Stimulated activated CD4-positive, alpha-beta T cell treated with anti-CD3 and anti-CD28 coated beads, Interleukin-15, amount 100 ng/mL, for 48 hours (primary cell): Measurements from ENCODE around the gene GPR12.
"Not testable (repeated sequence)": the region's sequence is repeated elsewhere in the genome, so short reads cannot be mapped to it uniquely, and the experiment has no call there.

Experiments
- DNase-seq, 2 donors: peaks; one replicate each; pipeline ENCODE4 v3.0.0-alpha.2; 2020; ENCODE audit warnings: low read depth in 2 of 2

The GPR12 gene

DNA sequence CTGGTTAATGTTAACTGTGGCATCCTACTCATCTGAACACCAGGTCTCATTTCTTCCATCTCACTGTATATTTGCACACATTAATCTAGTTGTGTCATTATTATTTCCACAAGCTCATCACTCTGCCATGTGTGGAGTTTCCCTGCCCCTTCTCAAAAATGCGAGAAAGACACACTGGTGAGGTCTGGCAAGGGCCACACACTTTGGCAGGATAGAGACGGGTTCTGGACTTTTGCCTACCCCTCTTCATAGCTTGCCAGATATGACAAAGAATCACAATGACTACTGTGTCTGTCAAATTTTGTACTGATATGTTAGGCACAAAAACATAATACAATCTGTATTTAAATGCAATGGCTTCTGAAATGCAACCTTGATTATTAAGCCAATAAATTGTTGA lies 12.9 kb downstream of the GPR12 start:
- no peak for DNase-seq

DNA sequence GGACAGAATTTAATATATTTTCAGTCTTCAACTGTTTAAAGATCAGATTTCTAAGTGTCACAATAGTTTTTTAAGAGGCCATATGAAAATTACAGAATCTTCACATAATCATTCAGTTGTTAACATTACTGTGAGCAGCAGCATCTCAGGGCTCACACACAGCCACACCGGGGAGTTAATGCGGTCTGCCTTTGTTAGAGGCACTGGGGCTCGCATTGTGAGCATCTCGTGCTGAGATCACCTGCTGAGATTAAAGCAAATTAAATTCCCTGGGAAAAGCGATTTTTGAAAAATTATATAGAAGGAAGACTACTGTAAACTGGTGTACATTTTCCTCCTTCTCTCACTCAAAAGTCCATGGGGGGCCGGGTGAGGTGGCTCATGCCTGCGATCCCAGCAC lies 16.6 kb downstream of the GPR12 start:
- no peak for DNase-seq

GRCh38 chr13:26742691-26743358 lies 17.8 kb downstream of the GPR12 start:
- no peak for DNase-seq

- no peak for DNase-seq
These were observed 24.9 kb downstream of the GPR12 start for GRCh38 chr13:26735677-26736076.

DNA sequence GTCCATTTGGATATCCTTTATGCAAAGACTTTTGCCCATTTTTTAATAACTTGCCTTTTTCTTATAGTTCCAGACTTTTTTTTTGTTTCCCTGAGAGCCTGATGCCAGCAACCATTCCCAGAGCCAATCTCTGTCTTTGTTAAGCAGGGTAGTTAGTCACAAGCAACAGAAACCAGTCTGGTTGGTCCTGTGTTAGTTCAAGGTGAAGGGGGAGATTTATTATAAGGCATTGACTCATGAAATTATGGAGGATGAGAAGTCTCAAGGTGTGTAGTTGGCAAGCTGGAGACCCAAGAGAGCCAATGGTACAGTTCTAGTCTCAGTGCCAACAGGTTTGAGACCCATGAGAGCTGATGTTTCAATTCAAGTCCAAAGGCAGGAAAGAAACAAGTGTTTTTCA lies 33.0 kb downstream of the GPR12 start:
- DNase-seq: no peak

DNA sequence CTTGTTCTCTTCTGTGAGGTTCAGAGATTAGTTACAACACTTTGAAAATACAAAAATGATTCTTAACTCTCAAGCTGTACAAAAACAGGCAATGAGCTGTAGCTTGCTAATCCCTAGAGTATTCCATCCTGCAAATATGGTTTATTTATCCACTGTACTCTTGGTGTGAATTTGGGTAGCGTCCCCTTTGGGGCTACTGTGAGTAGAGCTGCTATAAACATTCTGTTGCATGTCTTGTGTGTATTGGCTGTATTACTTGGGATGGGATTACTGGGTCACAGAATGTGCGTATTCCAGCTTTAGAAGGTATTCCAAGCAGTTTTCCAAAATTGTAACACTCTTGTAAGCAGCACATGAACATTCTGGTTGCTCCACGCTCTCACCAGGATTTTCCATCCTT lies 33.5 kb downstream of the GPR12 start:
- DNase-seq: no peak

- DNase-seq: no peak
These were observed 33.9 kb downstream of the GPR12 start for GRCh38 chr13:26726684-26727083.

GRCh38 chr13:26723620-26724019 lies 37.0 kb downstream of the GPR12 start:
- DNase-seq: not testable (repeated sequence)

DNA sequence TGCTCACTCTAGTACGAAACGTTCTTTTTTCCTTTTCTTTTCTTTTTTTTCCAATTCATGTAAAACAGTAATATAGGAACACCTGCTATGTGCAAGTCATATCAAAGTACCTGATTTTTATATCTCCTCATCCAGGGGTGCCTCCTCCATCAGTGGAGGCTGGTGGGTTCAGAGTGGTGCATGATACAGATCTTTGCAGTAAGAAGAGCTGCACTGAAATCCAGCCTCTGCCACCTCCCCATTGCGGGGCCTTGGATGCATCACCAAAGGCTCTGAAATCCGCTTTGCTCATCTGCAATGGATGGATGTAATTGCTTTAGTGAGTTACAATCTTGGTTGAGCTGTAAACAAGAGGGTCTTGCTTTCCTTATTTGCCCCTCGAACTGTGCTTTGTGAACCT lies 38.3 kb downstream of the GPR12 start:
- no peak for DNase-seq

GRCh38 chr13:26721251-26722121 lies 39.1 kb downstream of the GPR12 start:
- DNase-seq: peak; percentile 4 to 13

DNA sequence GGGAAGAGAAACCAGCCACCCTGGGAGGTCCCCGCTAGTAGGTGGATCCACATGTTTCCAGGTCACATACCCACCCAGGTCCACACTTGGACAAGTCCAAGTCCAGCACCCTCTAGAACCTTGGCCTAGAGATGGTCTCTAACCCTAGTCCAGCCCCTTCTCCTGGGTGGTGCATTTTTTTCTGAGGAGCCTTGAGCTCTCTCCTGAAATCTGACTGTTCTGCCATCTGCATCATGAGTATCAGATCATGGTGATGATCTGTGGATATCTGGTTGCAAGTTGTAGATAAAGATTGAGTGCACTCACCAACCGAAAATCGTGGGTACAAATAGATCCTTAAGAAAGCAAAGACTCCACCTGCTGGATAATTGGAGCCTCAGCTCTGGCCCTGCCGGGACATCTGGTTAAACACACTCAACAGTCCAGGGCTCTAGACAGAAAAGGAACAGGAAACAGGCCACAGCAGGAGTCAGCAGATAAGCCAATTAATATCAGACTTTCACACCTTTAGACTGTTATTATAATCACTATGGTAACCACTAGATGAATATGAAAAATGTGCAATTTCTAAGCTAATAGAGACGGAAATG lies 41.1 kb downstream of the GPR12 start:
- DNase-seq: no peak

DNA sequence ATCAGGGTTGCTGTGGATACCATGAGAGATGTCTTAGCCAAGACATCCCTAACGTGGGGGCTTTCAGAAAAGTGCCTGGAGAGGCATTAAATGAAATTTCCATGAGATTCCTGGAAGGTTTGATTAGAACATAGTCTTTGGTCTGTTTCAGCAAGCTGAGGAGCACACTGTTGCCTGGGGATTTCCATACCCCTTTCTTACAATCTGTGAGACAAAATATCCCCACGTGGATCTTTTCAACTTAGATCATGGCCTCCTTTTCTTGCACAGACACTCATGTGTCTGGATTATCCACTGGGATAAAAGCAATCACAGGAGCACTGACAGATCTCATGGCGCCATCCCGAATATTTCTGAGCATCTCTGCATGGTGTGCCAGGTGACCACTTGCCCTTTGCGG lies 41.7 kb downstream of the GPR12 start:
- no peak for DNase-seq

DNA sequence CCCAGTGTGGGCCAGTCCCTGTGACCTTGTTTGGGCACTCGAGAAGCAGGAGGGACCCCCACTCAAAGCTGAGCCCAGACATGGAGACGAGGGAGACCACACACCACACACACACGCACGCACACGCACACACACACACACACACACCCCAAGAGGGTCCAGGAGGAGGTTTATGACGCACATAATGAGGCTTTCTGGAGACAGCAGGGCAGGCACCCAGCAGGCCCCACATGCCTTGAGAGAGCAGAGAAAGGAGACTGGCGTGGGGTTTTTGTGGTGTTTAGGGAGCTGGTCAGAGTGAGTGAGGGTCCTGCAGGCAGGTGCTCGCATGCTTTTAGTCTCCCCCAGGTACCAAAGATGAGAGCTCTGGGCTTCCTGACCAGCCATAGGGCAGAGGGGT lies 42.4 kb downstream of the GPR12 start:
- no peak for DNase-seq

DNA sequence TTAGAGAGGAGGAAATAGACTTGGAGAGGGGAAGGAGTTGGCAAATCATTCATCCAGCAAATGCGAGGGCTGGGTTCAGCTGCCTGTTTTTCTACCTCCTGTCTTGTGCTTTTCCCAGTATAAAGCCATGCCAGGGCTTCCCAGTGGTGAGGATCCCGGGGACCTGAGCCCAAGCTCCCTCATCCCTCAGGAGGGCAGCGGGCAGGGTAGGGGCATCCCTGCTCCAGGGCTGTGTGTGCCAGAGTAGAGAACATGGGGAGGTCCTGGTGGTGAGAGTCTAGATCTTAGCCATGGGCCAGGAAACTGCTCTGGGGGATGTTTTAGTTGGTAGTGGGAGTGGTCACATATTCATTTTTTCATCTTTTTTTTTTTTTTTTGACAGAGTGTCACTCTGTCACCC lies 43.6 kb downstream of the GPR12 start:
- DNase-seq: no peak

DNA sequence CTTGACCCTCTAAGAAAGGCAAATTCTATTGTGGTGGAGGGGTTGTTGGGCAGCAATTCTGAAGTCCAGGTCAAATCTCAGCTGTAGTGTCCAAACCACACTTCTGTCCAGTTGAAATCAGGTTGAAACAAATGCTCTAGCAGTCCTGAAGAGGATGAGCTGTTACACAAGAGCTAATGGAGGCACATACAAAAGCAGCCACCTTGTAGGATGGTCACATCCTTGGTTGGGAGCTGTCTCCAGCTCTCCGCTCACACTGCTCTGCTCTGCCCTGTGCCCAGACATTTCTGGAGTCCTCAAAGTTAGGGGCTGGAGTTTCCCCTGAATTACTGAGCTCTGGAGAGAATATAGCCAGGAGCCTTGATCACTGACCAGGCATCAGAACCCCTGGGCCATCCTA lies 47.2 kb downstream of the GPR12 start:
- no peak for DNase-seq

- no peak for DNase-seq
These were observed 49.4 kb downstream of the GPR12 start for GRCh38 chr13:26711211-26711610.

DNA sequence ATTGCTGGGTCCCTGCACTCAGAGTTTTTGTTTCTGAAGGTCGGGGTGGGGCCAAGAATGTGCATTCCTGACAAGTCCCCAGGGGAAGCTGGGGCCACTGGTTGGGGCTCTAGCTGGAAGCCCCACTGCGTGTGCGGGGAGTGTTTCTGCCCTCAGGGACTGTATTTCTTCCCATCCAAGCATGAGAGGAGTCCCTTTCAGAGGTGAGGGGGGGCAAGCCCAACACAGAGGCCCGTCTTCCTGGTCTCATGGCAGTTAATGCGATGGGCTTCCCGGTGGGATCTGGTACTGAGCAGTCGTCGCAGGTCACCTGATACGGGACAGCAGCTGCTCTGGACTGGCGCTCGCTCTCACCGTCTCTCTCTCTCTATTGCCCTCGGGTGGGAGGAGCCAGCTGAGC lies 50.4 kb downstream of the GPR12 start:
- no peak for DNase-seq

- DNase-seq: no peak
These were observed 51.1 kb downstream of the GPR12 start for GRCh38 chr13:26709461-26709860.

DNA sequence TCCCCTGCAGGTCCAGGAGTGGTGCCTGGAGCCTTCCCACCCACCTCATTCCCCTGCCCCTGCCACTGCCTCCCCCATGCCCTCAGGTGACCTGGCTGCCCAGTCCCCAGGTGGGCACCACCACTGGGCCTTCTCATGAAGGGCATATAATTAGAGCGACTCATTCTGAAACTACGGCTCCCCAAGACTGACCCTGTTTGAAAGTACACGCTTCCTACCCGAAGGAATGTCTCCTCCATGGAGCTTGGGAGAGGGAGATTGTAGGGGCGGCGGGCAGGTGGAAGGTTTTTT lies 52.6 kb downstream of the GPR12 start:
- DNase-seq: no peak

DNA sequence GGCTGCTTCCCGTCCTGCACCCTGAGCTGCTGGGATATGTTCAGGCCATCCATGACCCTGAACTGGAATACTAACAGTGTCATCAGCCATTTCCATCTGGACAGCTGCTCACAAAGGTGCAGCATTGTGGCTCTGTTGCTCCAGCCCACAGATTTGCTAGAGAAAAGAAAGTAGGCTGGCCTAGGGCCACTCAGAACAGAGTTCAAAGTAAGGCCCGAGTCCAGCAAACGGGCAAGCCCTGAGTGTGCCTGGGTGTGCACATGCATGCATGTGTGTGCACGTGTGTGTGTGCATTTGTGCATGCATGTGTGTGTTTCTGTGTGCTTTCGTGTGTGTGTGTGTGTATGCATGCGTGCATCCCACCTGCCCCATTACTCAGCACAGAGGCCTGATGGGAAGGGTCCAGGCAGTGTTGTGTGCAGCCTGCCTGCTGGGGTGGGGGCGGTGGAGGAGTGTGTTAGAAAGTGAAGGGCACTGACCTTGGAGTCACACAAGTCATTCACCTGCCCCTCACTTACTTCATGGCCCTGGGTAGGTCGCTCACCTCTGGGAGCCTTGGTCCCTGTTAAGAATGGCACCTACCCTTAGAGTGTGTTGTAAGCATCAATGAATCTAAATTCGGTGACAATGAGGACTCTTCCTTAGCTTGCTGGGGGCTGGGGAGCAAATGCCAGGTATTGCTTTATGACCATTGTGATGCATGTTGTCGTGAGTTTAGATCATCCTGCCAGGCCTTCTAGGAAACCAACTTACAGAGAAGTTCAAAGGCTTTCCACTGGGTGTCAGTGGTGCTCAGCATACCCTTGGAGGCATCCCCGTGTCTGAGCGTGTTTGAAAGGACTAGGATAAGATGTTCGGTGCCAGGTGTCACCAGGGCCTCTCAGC lies 53.2 kb downstream of the GPR12 start:
- DNase-seq: peak in 1 of 2 donors; percentile 33

GRCh38 chr13:26706381-26706780 lies 54.2 kb downstream of the GPR12 start:
- no peak for DNase-seq

GRCh38 chr13:26705536-26705935 lies 55.0 kb downstream of the GPR12 start:
- no peak for DNase-seq
